Measurements from ENCODE around the gene FBXL16.
"Not testable (repeated sequence)": the region's sequence is repeated elsewhere in the genome, so short reads cannot be mapped to it uniquely, and the experiment has no call there.

Gene FBXL16

GRCh38 chr16:705431-706188, at the start of gene FBXL16:
FBXL16 (minus strand) TSS chr16:705801; CDS start chr16:697405, 8,396 bp downstream.
- no peak within 1 kb of the TSS for H3K27ac ChIP-seq
- peak within 1 kb of the TSS; percentile 65 for H3K4me3 ChIP-seq

GRCh38 chr16:754656-755055, 49.1 kb upstream of the FBXL16 start:
- no peak overlapping the region for H3K9ac ChIP-seq
- peaks cover 26% of the 10 kb centered on the region for H3K4me1 ChIP-seq
- no peak for TF ChIP-seq Cebpa-rat (IDR thresholded peaks at IDR 0.05)
- no peaks in the 10 kb centered on the region for H3K27me3 ChIP-seq
- peak overlapping the region; percentile 42 for H3K4me2 ChIP-seq
- H3K27ac ChIP-seq = no peak overlapping the region
- no peaks in the 10 kb centered on the region for H4K20me1 ChIP-seq
- no peaks in the 10 kb centered on the region for H3K9me3 ChIP-seq
- H3K4me3 ChIP-seq = no peak overlapping the region
- H3K36me3 ChIP-seq = no peaks in the 10 kb centered on the region

More at GRCh38 chr16:705431-706188, at the start of gene FBXL16:
- Histone ChIP-seq H3K9me3 (no peaks in the 10 kb centered on the region), H3K4me1 (peaks cover 27% of the 10 kb centered on the region), H3K27me3 (peaks cover 100% of the 10 kb centered on the region), H4K20me1 (peaks cover 88% of the 10 kb centered on the region), H3K9ac (no peak within 1 kb of the TSS), H3K4me2 (peak within 1 kb of the TSS; percentile 90), H3K36me3 (no peaks in the 10 kb centered on the region)
- TF ChIP-seq Cebpa-rat (IDR thresholded peaks at IDR 0.05) = no peak

DNA sequence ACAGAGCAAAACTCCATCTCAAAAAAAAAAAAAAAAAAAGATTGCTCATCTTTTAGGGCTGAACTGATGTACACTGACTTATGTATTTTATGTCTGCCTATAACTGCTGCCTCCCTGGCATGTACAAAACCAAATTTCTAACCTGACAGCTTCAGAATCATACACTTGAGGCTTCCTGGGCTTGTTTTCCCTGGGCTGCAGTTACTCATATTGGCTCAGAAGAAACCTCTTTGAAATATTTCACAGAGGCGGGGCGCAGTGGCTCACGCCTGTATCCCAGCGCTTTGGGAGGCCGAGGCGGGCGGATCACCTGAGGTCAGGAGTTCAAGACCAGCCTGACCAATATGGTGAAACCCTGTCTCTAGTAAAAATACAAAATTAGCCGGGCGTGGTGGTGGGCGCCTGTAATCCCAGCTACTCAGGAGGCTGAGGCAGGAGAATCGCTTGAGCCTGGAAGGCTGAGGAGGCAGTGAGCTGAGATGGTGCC, 48.6 kb upstream of the FBXL16 start:
- H3K27me3 ChIP-seq, H3K9me3 ChIP-seq, H3K36me3 ChIP-seq, H3K9ac ChIP-seq, H3K4me3 ChIP-seq, H4K20me1 ChIP-seq, H3K27ac ChIP-seq: not testable (repeated sequence)
- Histone ChIP-seq H3K4me1 (peaks cover 26% of the 10 kb centered on the region), H3K4me2 (peak overlapping the region; percentile 42; the same call in 1 of the 2 replicates)

DNA sequence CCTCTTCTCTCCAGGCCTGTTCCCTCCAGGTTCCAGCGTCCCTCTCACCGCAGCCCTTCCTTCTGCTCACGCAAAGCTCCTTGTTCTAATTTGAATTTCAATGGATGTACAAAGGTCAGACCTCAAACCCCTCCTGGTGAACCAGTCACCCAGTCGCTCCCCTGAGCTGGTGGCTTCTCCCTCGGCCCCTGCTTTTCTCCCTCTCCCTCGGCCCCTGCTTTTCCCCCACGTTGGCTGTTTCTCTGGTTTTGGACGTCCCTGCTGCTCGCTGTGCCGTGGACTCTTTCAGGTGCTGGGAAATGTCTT, 46.4 kb upstream of the FBXL16 start:
- no peaks in the 10 kb centered on the region for H3K9me3 ChIP-seq
- no peaks in the 10 kb centered on the region for H3K36me3 ChIP-seq
- H3K4me1 ChIP-seq = peaks cover 12% of the 10 kb centered on the region
- H3K9ac ChIP-seq = no peak overlapping the region
- TF ChIP-seq Cebpa-rat (IDR thresholded peaks at IDR 0.05) = no peak
- no peak overlapping the region for H3K4me2 ChIP-seq
- no peak overlapping the region for H3K27ac ChIP-seq
- H3K4me3 ChIP-seq = no peak overlapping the region
- no peaks in the 10 kb centered on the region for H3K27me3 ChIP-seq
- no peaks in the 10 kb centered on the region for H4K20me1 ChIP-seq

- Histone ChIP-seq H3K9me3 (no peaks in the 10 kb centered on the region), H3K4me2 (no peak overlapping the region), H3K9ac (no peak overlapping the region), H3K4me1 (peaks cover 7% of the 10 kb centered on the region; the same call in 1 of the 2 replicates), H3K27ac (no peak overlapping the region), H3K27me3 (no peaks in the 10 kb centered on the region), H4K20me1 (no peaks in the 10 kb centered on the region), H3K36me3 (no peaks in the 10 kb centered on the region), H3K4me3 (no peak overlapping the region)
- no peak for TF ChIP-seq Cebpa-rat (IDR thresholded peaks at IDR 0.05)
These were observed 45.8 kb upstream of the FBXL16 start for GRCh38 chr16:751152-752006.

- Histone ChIP-seq H3K27ac (no peak overlapping the region), H4K20me1 (no peaks in the 10 kb centered on the region), H3K9me3 (no peaks in the 10 kb centered on the region), H3K4me3 (no peak overlapping the region), H3K36me3 (no peaks in the 10 kb centered on the region), H3K4me1 (peaks cover 8% of the 10 kb centered on the region; the same call in 1 of the 2 replicates), H3K9ac (no peak overlapping the region), H3K27me3 (no peaks in the 10 kb centered on the region), H3K4me2 (no peak overlapping the region)
- TF ChIP-seq Cebpa-rat (IDR thresholded peaks at IDR 0.05) = no peak
These were observed 44.9 kb upstream of the FBXL16 start for GRCh38 chr16:750485-750884.

- Histone ChIP-seq H3K27me3 (no peaks in the 10 kb centered on the region), H3K9me3 (no peaks in the 10 kb centered on the region)
These were observed 43.4 kb upstream of the FBXL16 start for GRCh38 chr16:749010-749409.

GRCh38 chr16:747978-748746, 42.6 kb upstream of the FBXL16 start:
- Histone ChIP-seq H3K4me2 (no peak overlapping the region), H3K4me3 (no peak overlapping the region), H4K20me1 (no peaks in the 10 kb centered on the region), H3K9me3 (no peaks in the 10 kb centered on the region), H3K27me3 (no peaks in the 10 kb centered on the region), H3K9ac (no peak overlapping the region), H3K27ac (no peak overlapping the region), H3K4me1 (0 out of 2 replicates have a peak, but pooled peaks cover 4% of the 10 kb centered on the region), H3K36me3 (no peaks in the 10 kb centered on the region)
- no peak for TF ChIP-seq Cebpa-rat (IDR thresholded peaks at IDR 0.05)

More at GRCh38 chr16:749010-749409, 43.4 kb upstream of the FBXL16 start:
- Histone ChIP-seq H4K20me1 (no peaks in the 10 kb centered on the region), H3K4me1 (0 out of 2 replicates have a peak, but pooled peaks cover 4% of the 10 kb centered on the region), H3K9ac (no peak overlapping the region), H3K4me3 (no peak overlapping the region), H3K36me3 (no peaks in the 10 kb centered on the region), H3K27ac (no peak overlapping the region), H3K4me2 (no peak overlapping the region)
- no peak for TF ChIP-seq Cebpa-rat (IDR thresholded peaks at IDR 0.05)

GRCh38 chr16:746637-747036, 41.0 kb upstream of the FBXL16 start:
- Histone ChIP-seq H3K9me3 (no peaks in the 10 kb centered on the region), H3K27ac (no peak overlapping the region)
- TF ChIP-seq Cebpa-rat (IDR thresholded peaks at IDR 0.05) = no peak

More at GRCh38 chr16:746637-747036, 41.0 kb upstream of the FBXL16 start:
- H3K4me1 ChIP-seq = peaks cover 11% of the 10 kb centered on the region
- no peak overlapping the region for H3K4me2 ChIP-seq
- H3K9ac ChIP-seq = no peak overlapping the region
- H3K36me3 ChIP-seq = no peaks in the 10 kb centered on the region
- H3K27me3 ChIP-seq = no peaks in the 10 kb centered on the region
- no peaks in the 10 kb centered on the region for H4K20me1 ChIP-seq
- H3K4me3 ChIP-seq = no peak overlapping the region

Measured in BLaER1 (cell line).